Heart right ventricle (tissue), 16 donors: ENCODE measurements around the gene EVC2. TPM values are rescaled to one million over a fixed set of nuclear protein-coding genes. Genes with fewer than 3 reads are reported as not detected.
A peak's percentile ranks its signal among the peaks of the same experiment; 100 is the strongest.
"Not testable (repeated sequence)": the region's sequence is repeated elsewhere in the genome, so short reads cannot be mapped to it uniquely, and the experiment has no call there.

Experiments
- ATAC-seq, 8 donors: fragments of 200-7000 bp; cut with Tn5 transposase; one replicate each; pipeline ENCODE4 v1.9.1; 2020; ENCODE audit warnings: mild to moderate bottlenecking in 8 of 8, moderate library complexity in 8 of 8, moderate number of reproducible peaks in 1 of 8
- DNase-seq, 2 donors: peaks; one replicate each; pipeline ENCODE4 v3.0.0-alpha.2; 2020
- H3K27ac ChIP-seq, 10 donors: fragments of 200-600 bp; sonication (generic) in 2 of 10; one replicate each; pipeline versions ENCODE4 v1.5.0 to v1.8.0; 2020 to 2022; ENCODE audit warnings: mild to moderate bottlenecking in 3 of 10
- H3K27me3 ChIP-seq, 7 donors: fragments of 200-600 bp; one replicate each; pipeline ENCODE4 v1.8.0; 2021 to 2022; ENCODE audit warnings: mild to moderate bottlenecking in 2 of 7
- H3K36me3 ChIP-seq, 9 donors: fragments of 200-600 bp; sonication (generic) in 1 of 9; one replicate each; pipeline versions ENCODE4 v1.5.0 to v1.8.0; 2020 to 2022; ENCODE audit warnings: mild to moderate bottlenecking in 2 of 9
- H3K4me1 ChIP-seq, 9 donors: fragments of 200-600 bp; sonication (generic) in 1 of 9; one replicate each; pipeline versions ENCODE4 v1.5.0 to v1.8.0; 2020 to 2022; ENCODE audit warnings: mild to moderate bottlenecking in 4 of 9
- H3K4me3 ChIP-seq, 10 donors: fragments of 200-600 bp; sonication (generic) in 2 of 10; one replicate each; pipeline versions ENCODE4 v1.5.0 to v1.8.0; 2020 to 2022; ENCODE audit warnings: mild to moderate bottlenecking in 7 of 10, moderate library complexity in 2 of 10
- H3K9me3 ChIP-seq, 11 donors: fragments of 200-600 bp in 10 of 11; sonication (generic) in 2 of 11; one replicate each; pipeline versions ENCODE4 v1.5.0 to v1.8.0; 2013 to 2022; ENCODE audit warnings: mild to moderate bottlenecking in 2 of 11, control low read depth in 1 of 11, moderate library complexity in 1 of 11
- CTCF ChIP-seq, 9 donors: fragments of 200-600 bp; sonication (generic) in 2 of 9; IDR thresholded peaks; one replicate each; pipeline versions ENCODE4 v1.5.0 to v1.8.0; 2021 to 2022; ENCODE audit warnings: antibody characterized with exemption in 9 of 9, mild to moderate bottlenecking in 5 of 9, moderate library complexity in 1 of 9
- WGBS, 2 donors: extraction: QIAGEN DNeasy Blood & Tissue Kit; methylation state at CpG; one replicate each; pipeline ENCODE4 v1.1.7; 2013; ENCODE audit warnings: inconsistent platforms in 1 of 2; 5-methylcytosine and 5-hydroxymethylcytosine counted together
- intact Hi-C, 10 donors: fragments of 100-400 bp; cut with DNase I; formaldehyde crosslinking; loops; one replicate each; pipeline versions ENCODE4 v1.11.1 to v1.14.2; 2022
- polyA plus RNA-seq, 2 donors: library from polyadenylated mRNA; stranded (reverse); fragments of 200-250 nt; gene quantifications; one replicate each; pipeline ENCODE4 v1.2.3, GENCODE V29; 2013
- total RNA-seq, 10 donors: library from RNA; stranded (reverse); fragmentation: NEBNext Ultra II Directional in 3 of 10; extraction: Animal tissue kit (Norgen Biotek cat#: 25700) in 3 of 10; gene quantifications; one replicate each; pipeline versions ENCODE4 v1.2.1 to v1.2.4, GENCODE V29; 2021 to 2023
- donor health status: Arrhythmogenic right ventricular cardiomyopathy.
- donor health status: ischemic (EF 13 %, LVEDD 7.1; RV severe dilation, severe dysfunction).
- donor health status: healthy with polysubstance abuse.
- donor health status: DM: no; HTN: yes; CAD: no.
- donor health status: DM: no; HTN: no; CAD: no.
- donor health status: ischemic (EF 25% LVEDD 6.9; RV normal size, moderate dysfunction).
- donor health status: ischemic (EF 25% LVEDD 5.7; RV mildly dilated, moderate dysfunction).
- donor health status: healthy.
- donor health status: DM: yes; HTN: yes; CAD: no.
- donor health status: Ischemic cardiomyopathy.
- donor health status: ischemic (EF 35%, LVEDD 5.7; RV mildly dilated, moderate dysfunction).
- donor health status: nonischemic (EF 11% LVEDD 7.7; RV severe dilation, severe dysfunction).
- donor health status: DM: yes; HTN: yes; CAD: no.
- donor health status: PGD.
- donor health status: ischemic (EF 29% LVEDD 5.4; RV normal size, mild dysfunction).
- donor health status: nonischemic (EF 23%, LVEDD 6.1; RV moderate dilation, normal function).

Gene EVC2
- total and polyA plus RNA-seq, 12 donors, result 0.47 to 1.5 (median 0.91) TPM

- Histone ChIP-seq H3K36me3 (peaks cover 0 to 58% (median 7%) of the 10 kb centered on the region in 9 donors), H3K27me3 (no peaks in the 10 kb centered on the region), H3K4me1 (no peaks in the 10 kb centered on the region), H3K27ac (no peak overlapping the region), H3K9me3 (peaks cover 0 to 2% (median 0%) of the 10 kb centered on the region in 11 donors), H3K4me3 (no peak overlapping the region)
- intact Hi-C loops, result no loop called here
- no peak for ATAC-seq
- WGBS, 2 donors, result 91% methylated on average over 10 of the region's 10 CpGs
- no peak for TF ChIP-seq CTCF (IDR thresholded peaks at IDR 0.05)
- no peak for DNase-seq
Measured at GRCh38 chr4:5732158-5732557, 23.8 kb upstream of the EVC2 start.

- intact Hi-C loops, result no loop called here
- no peaks in the 10 kb centered on the region for H3K4me1 ChIP-seq
- no peaks in the 10 kb centered on the region for H3K9me3 ChIP-seq
- peak in 1 of 8 donors; percentile 14 for ATAC-seq
- H3K27me3 ChIP-seq, result no peaks in the 10 kb centered on the region
- H3K4me3 ChIP-seq, result no peak overlapping the region
- TF ChIP-seq CTCF (IDR thresholded peaks at IDR 0.05), result no peak
- peaks cover 0 to 53% (median 7%) of the 10 kb centered on the region in 9 donors for H3K36me3 ChIP-seq
- H3K27ac ChIP-seq, result no peak overlapping the region
- DNase-seq, result no peak
- 84 to 86% methylated on average over 30 of the region's 30 CpGs for WGBS, 2 donors
Measured at GRCh38 chr4:5730993-5731990, 22.9 kb upstream of the EVC2 start.

GRCh38 chr4:5730436-5730835, 22.1 kb upstream of the EVC2 start:
- intact Hi-C loops, result no loop called here
- no peak for ATAC-seq
- no peak overlapping the region for H3K27ac ChIP-seq
- no peak for TF ChIP-seq CTCF (IDR thresholded peaks at IDR 0.05)
- WGBS, 2 donors, result 85 to 88% methylated on average over 10 of the region's 10 CpGs
- H3K36me3 ChIP-seq, result peaks cover 0 to 45% (median 7%) of the 10 kb centered on the region in 9 donors
- DNase-seq, result no peak
- H3K27me3 ChIP-seq, result no peaks in the 10 kb centered on the region
- H3K4me1 ChIP-seq, result no peaks in the 10 kb centered on the region
- no peaks in the 10 kb centered on the region for H3K9me3 ChIP-seq
- no peak overlapping the region for H3K4me3 ChIP-seq

GRCh38 chr4:5728412-5728811, 20.1 kb upstream of the EVC2 start:
- H3K4me3 ChIP-seq, H3K27me3 ChIP-seq, DNase-seq, ATAC-seq, intact Hi-C loops, H3K9me3 ChIP-seq, H3K4me1 ChIP-seq, H3K27ac ChIP-seq: not testable (repeated sequence)
- peaks cover 0 to 42% (median 7%) of the 10 kb centered on the region in 9 donors for H3K36me3 ChIP-seq
- 69% methylated on average over 2 of the region's 2 CpGs for WGBS, 2 donors

DNA sequence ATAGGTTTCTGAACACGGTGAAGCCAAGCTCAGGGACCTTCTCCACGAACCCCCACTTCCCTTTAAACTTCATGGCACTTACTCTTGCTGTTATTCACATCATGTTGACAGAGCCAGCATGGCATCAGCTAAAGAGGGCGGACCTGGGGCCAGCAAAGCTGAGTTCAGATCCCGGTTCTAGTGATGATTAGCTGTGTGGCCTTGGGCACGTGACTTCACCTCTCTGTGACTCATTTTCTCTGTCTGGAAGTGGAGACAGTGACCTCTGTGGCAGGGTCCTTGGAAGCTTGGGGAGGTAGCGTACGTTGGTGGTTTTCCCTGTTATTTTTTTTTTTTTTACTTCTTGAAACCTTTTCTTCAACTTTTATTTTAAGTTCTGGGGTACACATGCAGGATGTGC, 16.0 kb upstream of the EVC2 start:
- intact Hi-C loops, result no loop called here
- Histone ChIP-seq H3K27ac (no peak overlapping the region), H3K27me3 (no peaks in the 10 kb centered on the region), H3K36me3 (peaks cover 0 to 28% (median 0%) of the 10 kb centered on the region in 9 donors), H3K4me1 (no peaks in the 10 kb centered on the region), H3K9me3 (no peaks in the 10 kb centered on the region), H3K4me3 (no peak overlapping the region)
- 88 to 93% methylated on average over 7 of the region's 7 CpGs for WGBS, 2 donors
- no peak for TF ChIP-seq CTCF (IDR thresholded peaks at IDR 0.05)
- DNase-seq, result no peak
- no peak for ATAC-seq
